GM21390 (cell line): ENCODE measurements around the gene CTIF.
A peak's percentile ranks its signal among the peaks of the same experiment; 100 is the strongest.

Experiments used
- ATAC-seq: cut with Tn5 transposase; IDR thresholded peaks from one replicate; pipeline ENCODE4 v1.9.1; 2021; ENCODE audit not compliant: unreplicated experiment

CTIF gene

GRCh38 chr18:48766026-48766425 is 227.2 kb downstream of the CTIF start:
- no peak for ATAC-seq

DNA sequence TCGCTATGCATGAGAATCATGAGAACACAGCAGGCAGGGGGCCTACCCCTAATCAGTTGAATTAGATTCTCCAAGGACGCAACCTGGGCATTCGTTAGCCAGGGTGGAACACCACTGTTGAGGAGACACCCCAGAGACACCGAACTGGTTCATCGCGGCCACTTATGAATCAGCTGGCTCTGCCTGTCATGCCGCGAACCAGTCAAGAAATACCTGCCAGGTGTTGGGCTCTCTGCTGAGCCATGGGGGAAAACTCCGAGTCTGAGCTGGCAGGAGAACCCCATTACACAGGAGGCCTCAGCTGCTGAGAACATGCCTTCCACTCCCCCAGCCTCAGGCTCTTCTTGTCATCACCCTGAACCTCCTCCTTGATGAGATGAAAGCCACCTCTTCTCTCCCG is 227.7 kb downstream of the CTIF start:
- no peak for ATAC-seq

DNA sequence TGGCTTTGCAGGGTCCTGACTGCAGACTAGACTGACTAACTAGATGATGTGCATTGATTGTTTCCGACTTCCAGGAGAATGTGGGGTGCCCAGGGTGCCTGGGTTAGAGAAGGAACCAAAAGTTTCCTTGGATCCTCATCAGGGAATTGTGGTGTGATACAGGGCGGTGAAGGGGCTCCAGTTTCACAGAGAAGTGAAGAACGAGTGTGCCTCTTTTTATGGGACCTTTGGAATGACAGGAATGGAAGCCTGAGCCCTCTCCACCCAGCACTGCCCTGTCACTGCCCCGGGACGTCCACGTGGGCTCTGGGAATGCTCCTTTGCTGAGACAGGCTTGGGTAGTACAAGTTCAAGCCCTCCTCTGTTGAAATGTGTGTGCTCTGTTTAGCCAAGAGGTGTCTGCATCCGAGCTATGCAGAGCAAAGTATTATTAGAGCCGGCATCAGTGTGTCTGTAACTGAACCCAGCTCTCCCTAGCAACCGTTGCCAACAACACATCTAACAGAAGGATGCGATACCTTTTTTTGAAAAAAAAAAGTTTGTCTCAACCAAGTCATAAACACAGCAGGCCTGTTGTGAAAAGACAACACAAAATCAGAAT is 228.4 kb downstream of the CTIF start:
- no peak for ATAC-seq

GRCh38 chr18:48769006-48769636 is 230.3 kb downstream of the CTIF start:
- no peak for ATAC-seq

DNA sequence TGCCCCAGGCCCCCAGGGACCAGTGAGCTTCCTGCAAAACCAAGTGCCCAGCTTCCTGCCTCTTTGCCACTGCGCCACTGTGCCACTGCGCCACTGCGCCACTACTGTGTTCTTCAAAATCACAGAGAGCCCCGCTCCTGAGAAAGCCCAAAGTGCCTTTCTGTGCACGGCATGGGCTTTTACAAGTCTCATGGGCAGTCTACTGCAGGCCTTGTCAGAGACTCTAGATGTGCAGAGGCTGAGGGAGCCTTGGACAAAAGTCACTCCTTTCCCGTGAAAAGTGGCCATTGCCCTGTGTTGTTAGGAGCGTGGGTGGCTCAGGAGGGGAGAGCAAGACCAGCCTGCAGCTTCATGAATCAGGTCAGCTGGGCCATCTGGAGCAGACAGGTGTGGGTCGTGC is 231.4 kb downstream of the CTIF start:
- ATAC-seq: no peak

DNA sequence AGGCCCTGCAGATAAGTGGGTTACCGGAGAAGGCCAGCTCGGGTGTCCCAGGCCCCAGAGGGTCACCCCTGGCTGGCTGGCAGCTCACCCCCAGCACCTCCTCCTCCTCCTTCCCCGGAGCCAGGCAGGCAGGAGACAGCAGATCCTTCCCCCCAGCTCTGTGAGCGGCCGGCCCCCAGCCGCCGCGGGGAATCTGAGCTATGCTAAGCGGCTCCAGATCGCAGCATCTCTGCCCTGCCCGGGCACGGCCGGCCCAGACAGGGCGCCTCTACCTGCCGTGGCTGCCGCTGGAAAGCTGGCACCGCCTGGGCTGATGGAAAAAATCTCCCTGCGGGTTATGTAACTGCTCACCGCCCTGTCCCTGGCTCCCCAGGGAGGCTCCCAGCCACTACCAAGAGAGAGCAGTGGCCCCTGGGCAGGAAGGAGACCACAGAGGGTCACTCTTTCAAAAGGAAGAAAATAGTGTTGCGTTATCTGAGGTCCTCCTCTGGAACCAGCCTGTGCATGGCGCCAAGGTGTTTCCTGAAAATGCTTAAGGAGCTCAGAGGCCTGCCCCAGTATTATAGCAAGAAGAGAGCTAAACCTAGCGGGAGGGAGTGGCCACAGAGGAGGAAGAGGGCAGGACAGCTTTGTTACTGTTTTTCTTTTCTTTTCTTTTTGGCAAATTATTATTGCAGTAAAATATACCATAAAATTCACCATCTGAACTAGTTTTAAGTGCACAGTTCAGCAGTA is 233.0 kb downstream of the CTIF start:
- no peak for ATAC-seq

DNA sequence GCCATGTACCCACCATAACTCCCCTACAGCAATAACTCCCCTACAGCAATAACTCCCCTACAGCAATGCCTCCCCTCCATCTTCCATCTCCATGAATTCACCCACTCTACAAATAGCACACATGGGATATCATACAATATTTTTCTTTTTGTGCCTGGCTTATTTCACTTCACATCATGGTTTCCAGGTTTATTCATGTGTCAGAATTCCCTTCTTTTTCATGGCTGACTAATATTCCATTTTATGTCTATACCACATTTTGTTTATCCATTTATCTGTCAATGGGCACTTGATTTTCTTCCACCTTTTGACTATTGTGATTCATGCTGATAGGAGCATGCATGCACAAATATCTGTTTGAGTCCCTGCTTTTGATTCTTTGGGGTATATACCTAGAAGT is 233.6 kb downstream of the CTIF start:
- no peak for ATAC-seq

GRCh38 chr18:48773821-48774220 is 235.0 kb downstream of the CTIF start:
- no peak for ATAC-seq

DNA sequence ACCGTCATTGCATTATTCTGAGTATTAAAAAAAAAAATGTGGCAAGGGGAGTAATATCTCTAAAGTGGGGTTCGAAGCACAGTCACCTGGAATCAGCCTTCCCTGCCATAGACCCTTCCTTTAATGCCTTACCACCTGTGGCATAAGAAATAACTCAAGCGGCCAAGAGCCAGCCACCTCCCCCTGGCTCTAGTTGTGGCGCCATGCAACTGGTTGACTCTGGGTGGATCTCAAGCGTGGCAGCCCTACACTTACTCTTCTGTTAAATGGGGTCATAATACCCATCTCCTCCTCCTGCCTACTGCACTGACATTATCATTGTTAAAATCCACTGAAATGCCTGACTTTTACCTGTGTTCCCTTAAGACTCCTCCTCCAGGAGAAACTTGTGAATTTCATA is 236.1 kb downstream of the CTIF start:
- no peak for ATAC-seq

GRCh38 chr18:48775372-48776155 is 236.7 kb downstream of the CTIF start:
- ATAC-seq: no peak

DNA sequence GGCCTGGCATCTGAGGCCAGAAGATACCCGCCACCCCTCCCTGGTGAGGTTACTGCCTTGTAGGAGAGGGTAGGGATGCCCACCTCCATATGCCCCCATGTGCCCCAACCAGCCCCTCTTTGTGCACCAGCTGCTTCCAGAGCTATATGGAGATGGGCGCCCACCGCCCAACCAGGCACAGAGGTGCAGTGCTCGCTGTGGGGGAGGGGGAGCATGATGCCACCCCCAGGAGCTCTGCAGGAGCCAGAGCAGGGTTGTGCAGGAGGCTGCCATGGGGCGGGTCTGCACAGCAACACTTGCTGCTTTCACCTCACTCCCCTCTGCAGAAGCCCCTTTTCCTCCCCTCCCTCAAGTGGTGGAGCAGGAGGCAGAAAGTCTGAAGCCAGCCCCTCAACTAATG is 237.3 kb downstream of the CTIF start:
- no peak for ATAC-seq

DNA sequence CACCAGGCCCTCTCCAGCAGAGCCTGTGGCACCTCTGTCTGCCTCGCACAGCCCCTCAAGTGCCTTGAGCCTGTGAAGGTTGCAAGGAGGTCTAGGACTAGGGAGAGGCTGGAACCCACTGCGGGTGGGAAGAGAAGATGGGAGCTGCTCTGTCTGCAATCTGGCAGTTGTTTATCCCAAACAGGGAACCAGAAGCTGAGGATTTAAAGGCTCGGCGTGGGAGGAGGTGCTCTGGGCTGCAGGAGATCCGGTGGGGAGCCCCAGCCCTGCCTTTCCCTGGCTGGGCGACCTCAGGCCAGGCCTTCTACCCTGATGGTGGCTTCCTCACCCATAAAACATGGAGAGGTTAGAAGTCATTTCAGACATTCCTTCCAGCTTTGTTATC is 237.8 kb downstream of the CTIF start:
- no peak for ATAC-seq

GRCh38 chr18:48777026-48777743 is 238.4 kb downstream of the CTIF start:
- ATAC-seq: peak; percentile 62

DNA sequence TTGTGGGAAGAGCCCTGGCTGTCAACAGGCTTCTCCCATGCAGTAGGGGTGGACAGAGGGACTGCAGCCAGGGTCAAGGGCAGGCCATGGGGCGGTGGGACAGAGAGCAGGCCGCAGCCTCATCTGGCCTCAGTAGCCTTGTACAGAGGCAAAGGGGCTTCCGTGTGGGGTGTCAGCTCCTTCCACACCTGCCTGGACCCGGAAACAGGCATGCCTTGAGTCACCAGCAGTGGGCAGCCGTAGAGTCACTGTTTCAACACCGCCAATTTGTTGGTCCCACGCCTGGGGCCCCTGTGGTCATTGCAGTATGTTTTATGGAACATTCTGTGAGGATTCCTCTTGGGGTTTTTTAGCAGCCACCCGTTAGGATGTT is 238.9 kb downstream of the CTIF start:
- ATAC-seq: no peak

GRCh38 chr18:48778344-48779011 is 239.6 kb downstream of the CTIF start:
- no peak for ATAC-seq

GRCh38 chr18:48779462-48779861 is 240.6 kb downstream of the CTIF start:
- ATAC-seq: no peak

DNA sequence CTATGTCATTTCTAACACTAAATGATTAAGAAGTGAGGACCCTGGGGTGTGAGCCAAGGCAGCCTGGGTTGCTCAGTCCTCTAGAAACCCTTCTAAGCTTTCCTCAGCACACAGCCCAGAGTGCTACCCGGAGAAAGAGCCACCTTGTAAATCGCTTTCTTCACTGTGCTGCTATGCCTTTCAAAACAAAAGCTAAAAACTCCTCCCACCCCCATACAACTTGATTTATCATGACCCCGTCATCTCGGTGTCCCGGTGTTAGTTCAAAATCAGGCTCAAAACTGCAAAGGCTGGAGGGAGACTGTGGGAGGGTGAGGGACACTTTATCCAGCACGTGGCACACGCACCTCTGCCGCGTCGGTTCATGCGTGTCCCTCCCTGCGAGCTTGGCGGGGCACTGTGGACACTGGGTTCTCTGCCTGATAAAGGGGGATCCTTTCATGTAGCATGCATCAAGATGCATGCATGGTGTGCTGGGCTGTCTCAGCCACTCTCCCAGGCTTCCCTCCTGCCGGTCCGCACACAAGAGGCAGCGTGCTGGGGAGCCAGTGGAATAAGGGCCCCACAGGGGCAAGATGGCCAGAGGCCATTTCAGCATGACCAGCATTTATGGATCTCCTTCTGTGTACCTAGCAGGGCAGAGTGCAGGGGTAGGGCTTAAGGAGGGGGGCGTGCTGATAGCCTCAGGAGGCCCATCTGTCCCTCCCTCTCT is 241.5 kb downstream of the CTIF start:
- no peak for ATAC-seq

- ATAC-seq: no peak
These were observed 242.0 kb downstream of the CTIF start for GRCh38 chr18:48780913-48781162.

GRCh38 chr18:48781163-48781987 is 242.5 kb downstream of the CTIF start:
- no peak for ATAC-seq
